HG03175 (cell line): ENCODE measurements around the gene CNGB1.
"Not testable (repeated sequence)": the region's sequence is repeated elsewhere in the genome, so short reads cannot be mapped to it uniquely, and the experiment has no call there.

ENCODE experiments used
- ATAC-seq: cut with Tn5 transposase; IDR thresholded peaks from one replicate; pipeline ENCODE4 v1.9.1; 2021; ENCODE audit warnings: mild to moderate bottlenecking, moderate library complexity; ENCODE audit not compliant: unreplicated experiment

Gene CNGB1

DNA sequence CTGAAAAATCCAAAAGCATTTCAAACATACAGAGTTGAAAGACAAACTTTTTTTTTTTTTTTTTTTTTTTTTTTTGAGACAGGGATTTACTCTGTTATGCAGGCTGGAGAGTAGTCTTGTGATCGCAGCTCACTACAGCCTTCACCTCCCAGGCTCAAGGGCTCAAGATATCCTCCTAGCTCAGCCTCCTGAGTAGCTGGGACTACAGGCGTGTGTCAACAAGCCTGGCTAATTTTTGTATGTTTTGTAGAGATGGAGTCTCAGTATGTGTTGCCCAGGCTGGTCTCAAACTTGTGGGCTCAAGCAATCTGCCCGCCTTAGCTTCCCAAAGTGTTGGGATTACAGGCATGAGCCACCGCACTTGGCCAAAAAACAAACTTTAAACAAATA lies 104.4 kb downstream of the CNGB1 start:
- no peak for ATAC-seq

DNA sequence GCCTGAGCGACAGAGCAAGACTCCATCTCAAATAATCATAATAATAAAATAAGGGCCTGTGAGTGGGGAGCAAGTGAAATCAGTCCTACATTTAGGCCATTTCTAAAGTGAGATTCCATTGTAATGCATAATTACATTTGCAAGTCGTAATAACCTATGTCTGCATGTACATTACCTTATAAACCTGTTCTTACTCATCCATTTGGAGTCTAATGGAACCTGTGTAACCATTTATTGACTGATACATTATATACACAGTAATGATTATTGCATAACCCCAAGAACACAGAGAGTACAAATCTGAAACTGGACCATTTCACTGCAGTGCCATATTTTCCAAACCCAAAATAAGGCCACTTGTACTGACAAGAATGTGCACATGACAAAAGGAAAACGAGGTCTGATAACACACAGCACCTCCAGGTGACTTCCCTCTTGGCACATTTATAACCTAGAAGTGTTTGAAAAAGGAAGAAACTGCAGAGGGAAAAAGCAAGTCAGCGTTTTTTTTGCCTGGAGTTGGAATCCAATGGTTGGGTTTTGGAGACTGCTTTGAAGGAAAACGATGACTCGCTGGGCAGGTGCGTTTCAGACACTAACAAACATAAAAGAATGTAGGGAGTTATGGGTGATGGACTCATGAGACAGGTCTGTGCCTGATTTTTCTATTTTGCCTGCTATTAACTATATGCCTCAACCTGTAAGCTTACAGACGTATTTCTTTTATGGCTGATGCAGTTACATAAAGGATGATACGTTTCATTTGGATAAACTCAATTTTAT lies 105.0 kb downstream of the CNGB1 start:
- ATAC-seq, result no peak

DNA sequence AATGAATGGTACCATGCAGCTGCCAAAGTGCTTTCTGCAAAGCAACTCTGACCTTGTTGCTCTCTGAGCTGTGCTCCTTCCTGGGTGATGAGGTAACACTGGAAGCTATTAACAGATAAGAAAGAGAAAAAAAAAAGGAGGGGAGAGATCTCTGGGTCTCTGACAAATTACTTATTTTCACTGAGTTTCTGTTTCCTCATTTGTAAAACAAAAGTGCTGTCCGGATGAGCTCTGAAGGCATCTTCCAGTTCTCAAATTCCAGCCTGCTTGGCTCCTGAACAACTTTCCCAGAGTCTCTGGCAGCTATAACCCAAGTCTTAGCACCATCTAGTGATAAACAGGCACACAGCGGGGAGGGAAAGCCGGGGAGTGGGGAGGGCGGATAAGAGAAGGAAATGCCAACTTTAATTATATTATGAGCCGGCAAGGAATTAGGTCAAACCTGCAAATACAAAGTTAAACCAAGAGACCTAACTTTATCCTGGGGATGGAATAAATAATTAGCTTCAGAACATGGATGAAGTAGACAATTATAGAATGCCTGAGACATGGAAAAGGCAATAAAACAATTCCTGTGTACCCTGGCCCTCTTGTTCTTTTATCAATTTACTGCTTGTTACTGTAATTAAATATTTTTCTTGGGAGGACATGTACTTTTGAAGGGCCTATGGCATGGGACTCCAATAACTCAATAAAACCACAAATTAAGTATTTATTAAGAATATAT lies 107.3 kb downstream of the CNGB1 start:
- ATAC-seq, result no peak

DNA sequence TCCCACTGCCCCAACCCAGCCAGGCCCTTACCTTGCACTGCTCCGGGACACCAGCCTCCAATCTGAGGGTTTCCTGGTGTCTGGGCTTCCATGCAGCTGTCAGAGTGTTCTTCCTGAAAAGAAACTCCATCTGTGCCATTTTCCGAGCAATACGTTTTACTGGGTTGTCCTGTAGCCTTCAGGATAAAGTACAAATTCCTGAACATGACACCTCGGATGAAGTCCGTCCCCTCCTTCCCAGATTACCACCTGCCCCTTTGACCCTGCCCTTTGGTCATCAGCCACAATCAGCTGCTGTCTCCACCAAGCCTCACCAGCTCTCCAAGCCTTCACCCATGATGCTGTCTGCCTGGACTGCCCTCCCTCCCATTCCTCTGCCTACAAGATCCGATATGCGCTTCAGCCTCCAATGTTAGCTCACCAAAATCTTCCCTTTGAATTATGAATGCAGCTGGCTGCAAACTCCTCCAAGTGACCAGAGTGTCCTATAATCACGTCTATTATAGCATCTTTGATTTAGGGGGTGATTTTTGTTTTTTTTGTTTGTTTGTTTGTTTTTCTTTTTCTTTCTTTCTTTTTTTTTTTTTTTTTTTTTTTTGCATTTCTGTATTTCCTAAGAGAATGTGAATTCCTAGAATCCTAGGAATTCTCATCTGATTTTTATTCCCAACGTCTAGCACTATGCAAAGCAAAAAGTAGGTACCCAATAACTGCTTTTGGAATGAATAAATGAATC lies 108.1 kb downstream of the CNGB1 start:
- ATAC-seq, result no peak

DNA sequence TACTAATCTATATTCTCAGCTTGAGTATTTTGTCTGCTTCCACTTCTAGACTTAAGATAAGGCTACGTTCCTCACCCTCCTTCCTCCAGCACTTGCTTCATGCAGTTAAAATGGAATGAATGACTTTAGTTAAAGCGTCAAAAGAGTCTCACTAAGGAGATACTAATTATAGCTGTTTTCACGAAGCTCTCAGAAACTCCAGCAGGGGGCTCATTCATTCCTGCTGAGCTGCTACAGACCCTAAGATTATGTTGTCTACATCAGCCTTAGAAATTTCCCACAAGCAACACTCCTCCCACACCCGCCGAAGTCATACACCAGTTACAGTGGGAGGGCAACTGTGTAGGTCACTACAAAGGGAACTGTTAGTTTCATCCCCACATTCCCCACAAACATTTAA lies 111.6 kb downstream of the CNGB1 start:
- no peak for ATAC-seq

DNA sequence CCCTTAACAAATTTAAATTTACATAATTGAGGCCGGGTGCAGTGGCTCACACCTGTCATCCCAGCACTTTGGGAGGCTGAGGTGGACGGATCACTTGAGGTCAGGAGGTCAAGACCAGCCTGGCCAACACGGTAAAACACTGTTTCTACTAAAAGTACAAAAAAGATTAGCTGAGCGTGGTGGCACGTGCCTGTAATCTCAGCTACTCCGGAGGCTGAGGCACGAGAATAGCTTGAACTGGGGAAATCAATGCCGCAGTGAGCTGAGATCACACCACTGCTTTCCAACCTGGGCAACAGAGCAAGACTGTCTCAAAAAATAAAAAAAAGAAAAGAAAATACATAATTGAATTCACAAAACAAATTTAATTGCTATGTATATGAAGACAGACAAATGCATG lies 112.3 kb downstream of the CNGB1 start:
- no peak for ATAC-seq

DNA sequence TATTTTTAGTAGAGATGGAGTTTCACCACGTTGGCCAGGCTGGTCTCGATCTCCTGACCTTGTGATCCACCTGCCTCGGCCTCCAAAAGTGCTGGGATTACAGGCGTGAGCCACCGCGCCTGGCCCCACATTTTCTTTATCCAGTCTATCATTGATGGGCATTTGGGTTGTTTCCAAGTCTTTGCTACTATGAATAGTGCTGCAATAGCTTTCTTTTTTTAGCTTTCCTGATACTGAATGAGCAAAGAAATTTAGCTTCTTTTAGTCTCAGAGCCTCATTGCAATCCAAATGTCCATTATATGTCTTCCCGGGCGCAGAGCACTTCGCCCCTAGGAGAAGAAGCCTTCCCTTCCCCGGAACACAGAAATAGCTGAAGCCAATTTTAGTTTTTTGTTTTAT lies 112.9 kb downstream of the CNGB1 start:
- ATAC-seq, result not testable (repeated sequence)

DNA sequence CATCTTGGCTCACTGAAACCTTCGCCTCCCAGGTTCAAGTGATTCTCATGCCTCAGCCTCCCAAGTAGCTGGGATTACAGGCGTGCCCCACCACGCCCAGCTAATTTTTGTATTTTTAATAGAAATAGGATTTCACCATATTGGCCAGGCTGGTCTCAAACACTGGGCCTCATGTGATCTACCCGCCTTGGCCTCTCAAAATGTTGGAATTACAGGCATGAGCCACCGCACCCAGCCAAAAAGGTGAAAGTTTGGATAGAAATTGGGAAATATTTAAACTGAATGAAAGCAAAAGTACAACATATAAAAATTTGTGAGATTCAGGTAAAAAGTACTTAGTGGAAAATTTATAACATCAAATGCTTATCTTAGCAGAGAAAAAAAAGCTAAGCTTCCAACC lies 115.7 kb downstream of the CNGB1 start:
- no peak for ATAC-seq

DNA sequence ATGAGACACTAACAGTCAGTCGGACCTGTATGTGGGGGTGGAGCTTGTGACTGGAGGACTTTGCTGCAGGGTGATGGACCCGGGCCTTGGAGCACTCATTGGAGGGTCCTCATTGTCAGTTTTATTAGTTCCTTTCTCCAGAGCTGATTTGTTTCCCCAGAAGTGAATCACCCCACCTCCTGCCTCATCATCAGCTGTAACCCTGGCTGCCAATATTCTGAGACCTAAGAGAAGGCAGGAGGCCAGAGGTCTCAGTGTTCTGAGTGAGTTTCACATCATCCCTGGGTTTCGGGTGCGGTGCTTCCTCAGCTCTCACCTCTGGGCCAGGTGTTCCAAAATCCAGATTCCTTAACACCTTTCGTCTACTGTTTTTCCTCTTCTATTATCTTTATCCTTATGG lies 118.7 kb downstream of the CNGB1 start:
- no peak for ATAC-seq

DNA sequence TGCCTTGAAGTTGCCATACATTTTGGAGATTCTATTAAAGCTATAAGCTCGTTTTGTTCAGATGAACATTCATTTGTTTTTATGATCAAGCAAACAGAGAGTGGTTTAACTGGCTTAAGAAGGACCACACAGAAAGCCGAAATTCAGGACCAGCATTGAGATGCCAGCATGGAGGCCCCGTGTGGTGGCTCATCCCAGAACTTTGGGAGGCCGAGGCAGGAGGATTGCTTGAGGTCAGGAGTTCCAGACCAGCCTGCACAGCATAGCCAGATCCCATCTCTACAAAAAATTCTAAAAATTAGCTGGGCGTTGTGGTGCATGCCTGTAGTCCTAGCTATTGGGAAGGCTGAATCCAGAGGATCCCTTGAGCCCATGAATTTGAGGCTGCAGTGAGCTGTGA lies 122.7 kb downstream of the CNGB1 start:
- ATAC-seq, result no peak

DNA sequence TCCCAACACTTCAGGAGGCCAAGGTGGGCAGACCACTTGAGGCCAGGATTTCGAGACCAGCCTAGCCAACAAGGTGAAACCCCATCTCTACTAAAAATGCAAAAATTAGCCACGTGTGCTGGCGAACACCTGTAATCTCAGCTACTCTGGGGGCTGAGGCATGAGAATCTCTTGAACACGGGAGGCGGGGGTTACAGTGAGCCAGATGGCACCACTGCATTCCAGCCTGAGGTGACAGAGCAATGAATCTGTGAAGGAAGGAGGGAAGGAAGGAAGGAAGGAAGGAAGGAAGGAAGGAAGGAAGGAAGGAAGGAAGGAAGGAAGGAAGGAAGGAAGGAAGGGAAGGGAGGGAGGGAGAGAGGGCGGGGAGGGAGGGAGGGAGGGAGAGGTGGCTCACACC lies 124.0 kb downstream of the CNGB1 start:
- not testable (repeated sequence) for ATAC-seq

DNA sequence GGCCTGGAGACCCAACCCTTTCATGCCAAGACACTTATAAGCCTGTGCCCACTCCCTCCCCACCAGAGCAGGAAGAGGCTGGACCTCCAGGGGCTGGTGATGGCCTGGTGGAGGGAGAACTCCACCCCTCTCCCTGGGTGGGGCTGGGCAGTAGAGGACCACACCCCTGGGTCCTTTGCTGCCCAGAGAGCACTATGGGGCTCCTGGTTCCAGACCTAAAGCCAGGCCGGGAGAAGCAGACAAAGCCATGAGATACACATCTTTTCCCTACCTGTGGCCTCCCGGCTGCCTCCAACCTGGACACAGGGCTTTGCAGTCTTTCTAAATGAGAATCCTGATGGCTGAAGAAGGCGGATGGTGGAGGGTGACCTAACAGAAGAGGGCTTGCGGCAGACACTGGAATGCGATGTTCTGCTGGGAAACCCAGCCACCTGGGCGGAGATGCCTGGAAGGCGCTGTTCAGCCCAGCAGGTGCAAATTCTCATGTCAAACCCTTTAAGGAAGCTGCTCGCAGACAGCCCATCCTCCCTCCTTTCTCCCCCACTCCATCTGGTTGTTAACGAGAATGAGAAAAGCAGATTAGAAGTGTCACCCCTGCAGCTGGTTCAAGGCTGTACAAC lies 124.7 kb downstream of the CNGB1 start:
- ATAC-seq, result no peak

DNA sequence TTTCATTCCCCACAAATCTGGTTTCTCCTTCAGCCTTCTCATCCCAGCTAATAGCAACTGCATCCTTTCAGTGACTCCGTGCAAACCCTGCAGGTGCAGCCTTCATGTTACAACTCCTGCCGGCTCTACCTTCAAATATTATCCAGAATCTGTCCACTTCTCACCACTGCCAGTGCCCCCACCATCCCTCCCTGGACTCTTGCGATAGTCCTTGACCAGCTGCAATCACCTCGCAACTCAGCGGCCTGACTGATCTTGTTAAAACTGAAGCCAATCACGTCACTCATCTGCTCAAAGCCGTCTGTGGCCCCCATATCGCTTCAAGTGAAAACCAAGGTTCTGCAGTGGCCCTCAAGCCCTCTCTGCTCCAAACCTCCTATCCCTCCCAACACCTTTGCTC lies 125.8 kb downstream of the CNGB1 start:
- ATAC-seq, result no peak

DNA sequence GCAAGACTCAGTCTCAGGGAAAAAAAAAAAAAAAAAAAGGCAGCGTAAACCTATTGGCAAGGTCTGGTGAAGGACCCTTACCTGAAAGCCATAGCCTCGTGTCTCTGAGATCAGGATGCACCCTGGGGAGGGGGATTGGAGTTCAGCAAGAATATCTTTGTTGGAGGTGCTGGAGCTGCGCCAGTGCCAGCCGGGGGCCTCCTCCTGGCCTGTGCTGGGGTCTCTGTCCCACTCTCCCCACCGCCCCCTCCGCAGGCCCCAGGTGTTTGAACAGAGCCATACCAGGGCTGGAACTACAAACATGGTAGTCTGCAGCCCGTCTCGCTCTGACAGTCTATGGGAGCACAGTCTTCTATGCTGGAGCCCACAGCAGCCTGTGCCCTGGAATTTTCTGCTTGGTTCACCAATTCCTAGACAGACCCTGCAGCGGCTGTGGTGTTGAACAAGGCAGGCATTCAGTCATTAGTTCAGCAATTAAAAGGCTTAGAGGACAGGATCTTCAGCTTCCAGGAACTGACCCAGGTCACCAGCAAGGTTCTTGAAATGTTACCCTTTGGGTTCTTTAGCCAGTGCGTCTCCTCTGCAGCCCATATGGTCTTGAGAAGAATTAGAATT lies 126.4 kb downstream of the CNGB1 start:
- no peak for ATAC-seq

DNA sequence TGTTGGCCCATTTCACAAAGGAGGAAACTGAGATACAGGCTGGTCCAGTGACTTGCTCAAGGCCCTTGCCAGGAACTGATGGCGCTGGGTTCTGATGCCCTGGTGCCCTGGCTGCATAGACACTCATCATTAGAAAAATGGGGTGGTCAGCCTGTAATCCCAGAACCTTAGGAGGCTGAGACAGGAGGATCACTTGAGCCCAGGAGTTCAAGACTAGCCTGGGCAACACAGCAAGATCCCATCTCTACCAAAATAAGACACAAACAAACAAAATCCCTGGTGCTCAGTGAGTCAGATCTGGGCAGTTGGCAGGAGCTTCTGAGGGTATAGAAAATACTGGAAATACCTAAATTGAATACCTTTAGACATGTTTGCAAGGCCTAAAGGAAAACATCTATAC lies 127.5 kb downstream of the CNGB1 start:
- ATAC-seq, result no peak

DNA sequence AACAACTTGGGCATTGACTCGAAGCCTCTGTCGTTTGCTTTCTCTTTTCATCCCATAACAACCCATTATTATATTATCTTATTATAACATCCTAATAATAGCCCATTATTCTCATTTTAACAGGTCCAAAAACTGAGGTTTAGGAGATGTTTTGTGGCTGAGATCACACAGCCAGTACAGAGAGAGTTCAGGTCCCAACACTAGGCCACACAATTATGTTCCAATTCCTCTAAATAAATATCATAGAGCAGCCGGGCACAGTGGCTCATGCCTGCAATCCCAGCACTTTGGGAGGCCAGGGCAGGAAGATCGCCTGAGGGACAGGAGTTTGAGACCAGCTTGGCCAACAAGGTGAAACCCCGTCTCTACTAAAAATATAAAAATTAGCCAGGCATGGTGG lies 128.3 kb downstream of the CNGB1 start:
- ATAC-seq, result no peak

DNA sequence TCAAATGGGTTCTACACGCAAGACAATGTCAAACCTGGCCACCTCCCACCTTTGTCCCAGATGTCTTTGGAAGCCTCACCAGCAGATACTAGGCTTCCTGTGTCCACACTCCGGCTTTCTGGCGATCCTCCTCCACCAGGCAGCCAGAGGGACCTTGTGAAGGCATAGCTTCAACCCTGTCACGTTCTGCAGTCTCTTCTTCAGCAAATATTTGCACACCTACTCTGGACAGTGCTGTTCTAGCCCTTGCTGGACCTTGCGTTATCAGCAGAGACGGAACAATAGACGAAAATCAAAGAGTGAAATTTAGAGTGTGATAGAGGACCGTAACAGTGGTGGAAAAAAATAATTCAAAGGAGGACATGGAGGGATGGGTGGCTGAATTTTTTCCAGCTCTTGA lies 130.1 kb downstream of the CNGB1 start:
- ATAC-seq, result no peak

DNA sequence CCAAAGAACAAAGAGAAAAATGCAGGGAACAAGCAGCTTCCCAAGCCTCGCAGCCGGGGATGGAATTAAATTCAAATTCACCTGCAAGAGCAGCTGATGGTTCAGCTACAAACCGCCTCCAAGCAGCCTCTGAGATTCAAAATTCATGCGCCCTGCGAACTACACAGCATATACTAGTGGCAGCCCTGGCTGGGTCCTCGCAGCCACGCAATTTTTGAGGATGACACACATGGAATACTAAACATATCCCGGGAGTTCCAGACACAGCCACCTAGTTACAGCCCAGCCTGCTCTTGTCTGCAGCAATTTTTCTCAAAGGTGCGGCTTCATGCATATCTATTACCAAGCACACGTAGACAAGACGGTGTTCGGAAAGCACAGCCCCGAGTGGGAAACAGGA lies 132.8 kb downstream of the CNGB1 start:
- no peak for ATAC-seq

DNA sequence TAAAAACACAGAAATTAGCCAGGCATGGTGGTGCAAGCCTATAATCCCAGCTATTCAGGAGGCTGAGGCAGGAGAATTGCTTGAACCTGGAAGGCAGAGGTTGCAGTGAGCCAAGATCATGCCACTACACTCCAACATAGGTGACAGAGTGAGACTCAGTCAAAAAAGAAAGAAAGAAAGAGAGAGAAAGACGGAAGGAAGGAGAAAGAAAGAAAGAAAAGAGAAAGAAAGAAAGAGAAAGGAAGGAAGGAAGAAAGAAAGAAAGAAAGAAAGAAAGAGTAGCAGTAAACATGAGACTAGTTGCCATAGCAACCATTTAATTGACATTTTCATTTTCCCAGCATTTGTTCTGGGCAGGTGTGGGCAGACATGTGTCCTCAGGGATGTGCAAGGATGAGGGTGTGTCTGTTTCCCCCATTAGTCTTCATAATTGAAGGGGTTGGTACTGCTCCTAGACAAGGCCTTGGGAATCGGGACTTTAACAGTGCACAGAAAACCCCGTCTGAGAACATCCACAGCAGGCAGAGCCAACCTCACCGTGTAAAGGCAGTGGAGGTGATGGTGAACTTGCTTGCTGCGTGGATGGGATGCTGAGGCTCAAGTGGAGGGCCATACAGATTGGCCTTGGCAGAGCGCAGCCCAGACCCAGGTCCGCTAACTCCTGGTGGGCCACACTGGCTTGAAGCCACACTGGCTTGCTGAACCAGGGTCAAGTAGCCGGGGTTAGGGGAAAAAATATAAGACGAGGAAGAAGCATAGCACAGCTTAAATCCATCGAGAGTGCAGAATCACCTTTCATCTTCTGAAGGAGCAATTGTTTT lies 133.4 kb downstream of the CNGB1 start:
- no peak for ATAC-seq

DNA sequence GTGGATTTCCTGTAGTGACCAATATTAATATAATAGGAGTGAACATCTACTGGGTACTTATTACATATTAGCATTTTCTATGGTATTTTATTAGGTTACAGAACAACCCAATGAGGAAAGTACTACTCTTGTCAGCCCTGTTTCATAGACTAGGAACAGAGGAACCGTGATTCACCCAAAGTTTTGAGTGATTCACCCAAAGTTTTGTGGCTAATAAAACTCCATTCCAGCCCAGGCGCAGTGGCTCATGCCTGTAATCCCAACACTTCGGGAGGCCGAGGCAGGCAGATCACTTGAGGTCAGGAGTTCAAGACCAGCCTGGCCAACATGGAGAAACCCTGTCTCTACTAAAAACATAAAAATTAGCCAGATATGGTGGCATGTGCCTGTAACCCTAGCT lies 135.5 kb downstream of the CNGB1 start:
- ATAC-seq, result not testable (repeated sequence)
